Stomach smooth muscle (tissue), 2 donors: ENCODE results near the gene CSF1R.

Source experiments
- H3K27ac ChIP-seq: one replicate; pipeline ENCODE4 v1.7.0; 2013; ENCODE audit warnings: mild to moderate bottlenecking, low read length, inconsistent platforms
- H3K27me3 ChIP-seq, 2 donors: one replicate each; pipeline ENCODE4 v1.7.0; 2013; ENCODE audit warnings: low read length in 2 of 2; ENCODE audit not compliant: insufficient read depth in 2 of 2, control insufficient read depth in 1 of 2
- H3K36me3 ChIP-seq, 2 donors: one replicate each; pipeline ENCODE4 v1.7.0; 2013; ENCODE audit warnings: low read length in 2 of 2; ENCODE audit not compliant: control insufficient read depth in 2 of 2, insufficient read depth in 2 of 2
- H3K4me1 ChIP-seq: one replicate; pipeline ENCODE4 v1.7.0; 2013; ENCODE audit warnings: low read length; ENCODE audit not compliant: control insufficient read depth, insufficient read depth
- H3K4me3 ChIP-seq, 2 donors: one replicate each; pipeline ENCODE4 v1.7.0; 2013; ENCODE audit warnings: low read length in 2 of 2
- H3K9ac ChIP-seq, 2 donors: one replicate each; pipeline ENCODE4 v1.7.0; 2013; ENCODE audit warnings: low read length in 2 of 2, mild to moderate bottlenecking in 1 of 2
- H3K9me3 ChIP-seq, 2 donors: one replicate each; pipeline ENCODE4 v1.7.0; 2013; ENCODE audit warnings: low read length in 2 of 2; ENCODE audit not compliant: control insufficient read depth in 2 of 2
- donor health status: healthy.
- donor health status: Pancreatic carcinoma.

The CSF1R gene

GRCh38 chr5:150021491-150022157, 64.7 kb downstream of the CSF1R start:
- H3K27me3 ChIP-seq = no peaks in the 10 kb centered on the region
- H3K9me3 ChIP-seq = no peaks in the 10 kb centered on the region
- no peak overlapping the region for H3K27ac ChIP-seq
- peaks cover 45 to 47% of the 10 kb centered on the region in 2 donors for H3K36me3 ChIP-seq
- H3K9ac ChIP-seq = no peak overlapping the region
- H3K4me1 ChIP-seq = no peaks in the 10 kb centered on the region
- no peak overlapping the region for H3K4me3 ChIP-seq

- H3K9me3 ChIP-seq = no peaks in the 10 kb centered on the region
- no peak overlapping the region for H3K9ac ChIP-seq
- no peak overlapping the region for H3K27ac ChIP-seq
- no peak overlapping the region for H3K4me3 ChIP-seq
- H3K27me3 ChIP-seq = no peaks in the 10 kb centered on the region
- peaks cover 48 to 52% of the 10 kb centered on the region in 2 donors for H3K36me3 ChIP-seq
- no peaks in the 10 kb centered on the region for H3K4me1 ChIP-seq
Observed at GRCh38 chr5:150020249-150020648, 66.1 kb downstream of the CSF1R start.

- no peak overlapping the region for H3K4me3 ChIP-seq
- H3K9ac ChIP-seq = no peak overlapping the region
- H3K36me3 ChIP-seq = peaks cover 52 to 64% of the 10 kb centered on the region in 2 donors
- no peaks in the 10 kb centered on the region for H3K27me3 ChIP-seq
- H3K9me3 ChIP-seq = no peaks in the 10 kb centered on the region
- H3K4me1 ChIP-seq = no peaks in the 10 kb centered on the region
- no peak overlapping the region for H3K27ac ChIP-seq
Observed at GRCh38 chr5:150017226-150018005, 68.9 kb downstream of the CSF1R start.

- no peaks in the 10 kb centered on the region for H3K27me3 ChIP-seq
- no peak overlapping the region for H3K9ac ChIP-seq
- no peaks in the 10 kb centered on the region for H3K4me1 ChIP-seq
- H3K36me3 ChIP-seq = peaks cover 52 to 69% of the 10 kb centered on the region in 2 donors
- no peak overlapping the region for H3K4me3 ChIP-seq
- H3K9me3 ChIP-seq = no peaks in the 10 kb centered on the region
- H3K27ac ChIP-seq = no peak overlapping the region
Observed at GRCh38 chr5:150016537-150016936, 69.8 kb downstream of the CSF1R start.

- Histone ChIP-seq H3K9me3 (no peaks in the 10 kb centered on the region), H3K4me3 (no peak overlapping the region), H3K27me3 (no peaks in the 10 kb centered on the region), H3K27ac (no peak overlapping the region), H3K36me3 (peaks cover 55 to 74% of the 10 kb centered on the region in 2 donors), H3K9ac (no peak overlapping the region), H3K4me1 (no peaks in the 10 kb centered on the region)
Observed at GRCh38 chr5:150015415-150015814, 70.9 kb downstream of the CSF1R start.

GRCh38 chr5:150014456-150014855, 71.9 kb downstream of the CSF1R start:
- H3K27ac ChIP-seq = no peak overlapping the region
- H3K36me3 ChIP-seq = peaks cover 52 to 72% of the 10 kb centered on the region in 2 donors
- H3K4me3 ChIP-seq = no peak overlapping the region
- no peaks in the 10 kb centered on the region for H3K27me3 ChIP-seq
- H3K4me1 ChIP-seq = no peaks in the 10 kb centered on the region
- H3K9me3 ChIP-seq = no peaks in the 10 kb centered on the region
- no peak overlapping the region for H3K9ac ChIP-seq

- Histone ChIP-seq H3K4me3 (no peak overlapping the region), H3K9ac (no peak overlapping the region), H3K9me3 (no peaks in the 10 kb centered on the region), H3K4me1 (no peaks in the 10 kb centered on the region), H3K27ac (no peak overlapping the region), H3K36me3 (peaks cover 50 to 69% of the 10 kb centered on the region in 2 donors), H3K27me3 (no peaks in the 10 kb centered on the region)
Observed at GRCh38 chr5:150013931-150014330, 72.4 kb downstream of the CSF1R start.

- peaks cover 49 to 68% of the 10 kb centered on the region in 2 donors for H3K36me3 ChIP-seq
Observed at GRCh38 chr5:150009671-150010387, 76.5 kb downstream of the CSF1R start.

GRCh38 chr5:150007050-150007449, 79.3 kb downstream of the CSF1R start:
- peaks cover 34 to 42% of the 10 kb centered on the region in 2 donors for H3K36me3 ChIP-seq
- no peak overlapping the region for H3K9ac ChIP-seq
- peaks cover 4% of the 10 kb centered on the region for H3K4me1 ChIP-seq
- H3K9me3 ChIP-seq = no peaks in the 10 kb centered on the region
- no peaks in the 10 kb centered on the region for H3K27me3 ChIP-seq
- H3K27ac ChIP-seq = no peak overlapping the region
- no peak overlapping the region for H3K4me3 ChIP-seq

More at GRCh38 chr5:150009671-150010387, 76.5 kb downstream of the CSF1R start:
- Histone ChIP-seq H3K4me3 (no peak overlapping the region), H3K27me3 (no peaks in the 10 kb centered on the region), H3K9ac (no peak overlapping the region), H3K9me3 (no peaks in the 10 kb centered on the region), H3K27ac (no peak overlapping the region), H3K4me1 (no peaks in the 10 kb centered on the region)

GRCh38 chr5:150006318-150006717, 80.0 kb downstream of the CSF1R start:
- no peak overlapping the region for H3K27ac ChIP-seq
- H3K27me3 ChIP-seq = no peaks in the 10 kb centered on the region
- H3K9me3 ChIP-seq = no peaks in the 10 kb centered on the region
- no peak overlapping the region for H3K4me3 ChIP-seq
- H3K36me3 ChIP-seq = peaks cover 32 to 38% of the 10 kb centered on the region in 2 donors
- H3K9ac ChIP-seq = no peak overlapping the region
- H3K4me1 ChIP-seq = peaks cover 9% of the 10 kb centered on the region
